ENCODE measurements around the gene PCDHGB4. TPM values are rescaled to one million over a fixed set of nuclear protein-coding genes. Genes with fewer than 3 reads are reported as not detected.
A peak's percentile ranks its signal among the peaks of the same experiment; 100 is the strongest.
"Not testable (repeated sequence)": the region's sequence is repeated elsewhere in the genome, so short reads cannot be mapped to it uniquely, and the experiment has no call there.

The PCDHGB4 gene
- total RNA-seq, 1 experiment from 2014 or later: not detected

DNA sequence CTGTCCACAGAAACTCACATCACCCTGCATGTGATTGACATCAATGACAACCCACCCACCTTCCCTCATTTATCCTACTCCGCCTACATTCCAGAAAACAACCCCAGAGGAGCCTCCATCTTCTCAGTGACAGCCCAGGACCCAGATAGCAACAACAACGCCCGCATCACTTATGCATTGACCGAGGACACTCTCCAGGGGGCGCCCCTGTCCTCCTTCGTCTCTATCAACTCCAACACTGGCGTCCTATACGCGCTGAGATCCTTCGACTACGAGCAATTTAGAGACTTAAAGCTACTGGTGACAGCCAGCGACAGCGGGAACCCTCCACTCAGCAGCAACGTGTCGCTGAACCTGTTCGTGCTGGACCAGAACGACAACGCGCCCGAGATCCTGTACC is 42.2 kb upstream of the PCDHGB4 start:
- Histone ChIP-seq H2AFZ (no peak overlapping the region), H3K27ac (no peak overlapping the region), H4K20me1 (ENCODE audit: insufficient read depth) (no peaks in the 10 kb centered on the region), H3F3A (ENCODE audit: insufficient read depth, low read depth) (no peaks in the 10 kb centered on the region), H3K4me1 (replicated peaks; ENCODE audit: insufficient read depth) (no peaks in the 10 kb centered on the region), H3K9me2 (ENCODE audit: insufficient read depth) (no peaks in the 10 kb centered on the region), H3K36me3 (ENCODE audit: low read depth) (no peaks in the 10 kb centered on the region), H3K27me3 (ENCODE audit: insufficient read depth, low read depth) (no peaks in the 10 kb centered on the region), H3K4me2 (no peak overlapping the region), H3K79me2 (ENCODE audit: low read depth) (no peaks in the 10 kb centered on the region), H3K9me3 (ENCODE audit: insufficient read depth, low read depth) (peaks cover 4% of the 10 kb centered on the region; the same call in 1 of the 2 replicates), H3K4me3 (no peak overlapping the region)
- DNase-seq: no peak
- ChIA-PET CTCF (no interaction called here), POLR2A (ENCODE audit: unreplicated experiment) (no interaction called here)
- intact Hi-C loops (cut with micrococcal nuclease; ENCODE audit: unreplicated experiment): no loop called here
- BruUV-seq (replicated peaks): no TSS peak
- TF ChIP-seq, protein P1, sequence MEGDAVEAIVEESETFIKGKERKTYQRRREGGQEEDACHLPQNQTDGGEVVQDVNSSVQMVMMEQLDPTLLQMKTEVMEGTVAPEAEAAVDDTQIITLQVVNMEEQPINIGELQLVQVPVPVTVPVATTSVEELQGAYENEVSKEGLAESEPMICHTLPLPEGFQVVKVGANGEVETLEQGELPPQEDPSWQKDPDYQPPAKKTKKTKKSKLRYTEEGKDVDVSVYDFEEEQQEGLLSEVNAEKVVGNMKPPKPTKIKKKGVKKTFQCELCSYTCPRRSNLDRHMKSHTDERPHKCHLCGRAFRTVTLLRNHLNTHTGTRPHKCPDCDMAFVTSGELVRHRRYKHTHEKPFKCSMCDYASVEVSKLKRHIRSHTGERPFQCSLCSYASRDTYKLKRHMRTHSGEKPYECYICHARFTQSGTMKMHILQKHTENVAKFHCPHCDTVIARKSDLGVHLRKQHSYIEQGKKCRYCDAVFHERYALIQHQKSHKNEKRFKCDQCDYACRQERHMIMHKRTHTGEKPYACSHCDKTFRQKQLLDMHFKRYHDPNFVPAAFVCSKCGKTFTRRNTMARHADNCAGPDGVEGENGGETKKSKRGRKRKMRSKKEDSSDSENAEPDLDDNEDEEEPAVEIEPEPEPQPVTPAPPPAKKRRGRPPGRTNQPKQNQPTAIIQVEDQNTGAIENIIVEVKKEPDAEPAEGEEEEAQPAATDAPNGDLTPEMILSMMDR (conservative IDR thresholded peaks at IDR 0.05): no peak
- no peak for TF ChIP-seq EZH2 (IDR thresholded peaks at IDR 0.05; ENCODE audit: low read depth)

DNA sequence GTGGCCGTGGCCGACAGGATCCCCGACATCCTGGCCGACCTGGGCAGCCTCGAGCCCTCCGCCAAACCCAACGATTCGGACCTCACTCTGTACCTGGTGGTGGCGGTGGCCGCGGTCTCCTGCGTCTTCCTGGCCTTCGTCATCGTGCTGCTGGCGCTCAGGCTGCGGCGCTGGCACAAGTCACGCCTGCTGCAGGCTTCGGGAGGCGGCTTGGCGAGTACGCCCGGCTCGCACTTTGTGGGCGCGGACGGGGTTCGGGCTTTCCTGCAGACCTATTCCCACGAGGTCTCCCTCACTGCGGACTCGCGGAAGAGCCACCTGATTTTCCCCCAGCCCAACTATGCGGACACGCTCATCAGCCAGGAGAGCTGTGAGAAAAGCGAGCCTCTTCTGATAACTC is 41.5 kb upstream of the PCDHGB4 start:
- H3K4me3 ChIP-seq; H3K79me2 ChIP-seq (ENCODE audit: low read depth); H4K20me1 ChIP-seq (ENCODE audit: insufficient read depth); H3F3A ChIP-seq (ENCODE audit: insufficient read depth, low read depth); H3K4me1 ChIP-seq (replicated peaks; ENCODE audit: insufficient read depth); H2AFZ ChIP-seq; BruUV-seq (replicated peaks); DNase-seq; H3K36me3 ChIP-seq (ENCODE audit: low read depth); H3K4me2 ChIP-seq; H3K27ac ChIP-seq; H3K9me2 ChIP-seq (ENCODE audit: insufficient read depth); H3K27me3 ChIP-seq (ENCODE audit: insufficient read depth, low read depth); CTCF ChIA-PET; H3K9me3 ChIP-seq (ENCODE audit: insufficient read depth, low read depth); intact Hi-C loops (cut with micrococcal nuclease; ENCODE audit: unreplicated experiment): not testable (repeated sequence)
- POLR2A ChIA-PET (ENCODE audit: unreplicated experiment): interaction anchor here (0.6 kb wide), 1 partner anchor 175 kb away, joined by 4 read pairs; no protein-coding TSS in a partner anchor

DNA sequence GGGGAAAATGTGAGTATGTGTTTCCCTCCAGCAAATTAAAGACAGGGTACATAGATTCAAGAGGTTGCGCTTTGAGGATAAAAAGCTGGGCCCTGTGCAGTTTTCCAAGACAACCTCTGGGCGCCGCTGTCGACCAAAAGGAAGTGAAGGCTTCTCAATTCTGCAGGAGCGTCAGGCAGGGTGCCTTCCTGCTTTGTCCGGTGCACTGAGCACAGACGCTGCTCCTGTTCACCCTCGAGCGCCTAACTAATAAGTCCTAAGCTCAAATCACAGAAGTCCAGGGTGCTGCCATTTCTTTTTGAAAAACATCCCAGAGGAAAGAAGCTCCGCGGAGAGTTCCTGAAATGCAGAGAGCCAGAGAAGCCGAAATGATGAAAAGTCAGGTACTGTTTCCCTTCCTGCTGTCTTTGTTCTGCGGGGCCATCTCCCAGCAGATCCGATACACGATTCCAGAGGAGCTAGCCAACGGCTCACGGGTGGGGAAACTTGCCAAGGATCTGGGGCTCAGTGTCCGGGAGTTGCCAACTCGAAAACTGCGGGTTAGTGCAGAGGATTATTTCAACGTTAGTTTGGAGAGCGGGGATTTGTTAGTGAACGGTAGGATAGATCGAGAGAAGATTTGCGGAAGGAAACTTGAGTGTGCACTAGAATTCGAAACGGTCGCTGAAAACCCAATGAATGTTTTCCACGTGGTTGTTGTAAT is 37.4 kb upstream of the PCDHGB4 start, which contains the start of gene PCDHGB1:
PCDHGB1 (plus strand) TSS at position 183 of the 703 bp plus-strand sequence; CDS start at position 345, 162 bp downstream.
- Histone ChIP-seq H2AFZ (peak within 1 kb of the TSS; percentile 60; the same call in 1 of the 2 replicates), H3K4me2 (no peak within 1 kb of the TSS), H3K4me1 (replicated peaks; ENCODE audit: insufficient read depth) (no peaks in the 10 kb centered on the region), H3K9me2 (ENCODE audit: insufficient read depth) (no peaks in the 10 kb centered on the region), H3K36me3 (ENCODE audit: low read depth) (no peaks in the 10 kb centered on the region), H3K27me3 (ENCODE audit: insufficient read depth, low read depth) (no peaks in the 10 kb centered on the region), H3K79me2 (ENCODE audit: low read depth) (no peaks in the 10 kb centered on the region), H4K20me1 (ENCODE audit: insufficient read depth) (no peaks in the 10 kb centered on the region), H3F3A (ENCODE audit: insufficient read depth, low read depth) (no peaks in the 10 kb centered on the region), H3K4me3 (no peak within 1 kb of the TSS), H3K27ac (no peak within 1 kb of the TSS), H3K9me3 (ENCODE audit: insufficient read depth, low read depth) (no peaks in the 10 kb centered on the region)
- intact Hi-C loops (cut with micrococcal nuclease; ENCODE audit: unreplicated experiment): loop anchor here (5.0 kb wide), 1 partner anchor 212 kb away; no protein-coding TSS in a partner anchor
- BruUV-seq (replicated peaks): no TSS peak
- ChIA-PET CTCF (no interaction called here), POLR2A (ENCODE audit: unreplicated experiment) (no interaction called here)
- peak in 1 of 2 experiments; percentile 33 for DNase-seq
- TF ChIP-seq, protein P1 (conservative IDR thresholded peaks at IDR 0.05): peak; percentile 44
- no peak for TF ChIP-seq EZH2 (IDR thresholded peaks at IDR 0.05; ENCODE audit: low read depth)

All from PC-9 (cell line).